B cell (primary cell): ENCODE results near the gene CAPRIN1.

Experiments
- EZH2 ChIP-seq: IDR thresholded peaks from 2 replicates; pipeline ENCODE4 v1.6.1; 2012; ENCODE audit warnings: borderline replicate concordance, low read depth, mild to moderate bottlenecking, moderate library complexity, low read length; ENCODE audit not compliant: insufficient read depth, poor library complexity, severe bottlenecking
- TF ChIP-seq, protein P1 (sequence below): fragments of 200-600 bp; IDR thresholded peaks from one replicate; pipeline ENCODE4 v1.8.0; 2022; ENCODE audit warnings: antibody characterized with exemption, mild to moderate bottlenecking

- TF ChIP-seq, protein P1, sequence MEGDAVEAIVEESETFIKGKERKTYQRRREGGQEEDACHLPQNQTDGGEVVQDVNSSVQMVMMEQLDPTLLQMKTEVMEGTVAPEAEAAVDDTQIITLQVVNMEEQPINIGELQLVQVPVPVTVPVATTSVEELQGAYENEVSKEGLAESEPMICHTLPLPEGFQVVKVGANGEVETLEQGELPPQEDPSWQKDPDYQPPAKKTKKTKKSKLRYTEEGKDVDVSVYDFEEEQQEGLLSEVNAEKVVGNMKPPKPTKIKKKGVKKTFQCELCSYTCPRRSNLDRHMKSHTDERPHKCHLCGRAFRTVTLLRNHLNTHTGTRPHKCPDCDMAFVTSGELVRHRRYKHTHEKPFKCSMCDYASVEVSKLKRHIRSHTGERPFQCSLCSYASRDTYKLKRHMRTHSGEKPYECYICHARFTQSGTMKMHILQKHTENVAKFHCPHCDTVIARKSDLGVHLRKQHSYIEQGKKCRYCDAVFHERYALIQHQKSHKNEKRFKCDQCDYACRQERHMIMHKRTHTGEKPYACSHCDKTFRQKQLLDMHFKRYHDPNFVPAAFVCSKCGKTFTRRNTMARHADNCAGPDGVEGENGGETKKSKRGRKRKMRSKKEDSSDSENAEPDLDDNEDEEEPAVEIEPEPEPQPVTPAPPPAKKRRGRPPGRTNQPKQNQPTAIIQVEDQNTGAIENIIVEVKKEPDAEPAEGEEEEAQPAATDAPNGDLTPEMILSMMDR: no peak
- TF ChIP-seq EZH2: no peak
Observed at GRCh38 chr11:34030382-34030781, 21.1 kb upstream of the CAPRIN1 start.
